Loucy (cell line): ENCODE data around the gene LMBR1.
A peak's percentile ranks its signal among the peaks of the same experiment; 100 is the strongest.

ENCODE experiments used
- H2AFZ ChIP-seq: fragments of 200-600 bp; sonication (generic); 2 replicates; pipeline ENCODE4 v1.6.0; 2016; ENCODE audit warnings: antibody characterized with exemption, mild to moderate bottlenecking, low read length, moderate library complexity
- H3F3A ChIP-seq: fragments of 200-600 bp; 2 replicates; pipeline ENCODE4 v1.6.0; 2016; ENCODE audit warnings: antibody characterized with exemption, low read depth, mild to moderate bottlenecking
- H3K27me3 ChIP-seq: fragments of 200-600 bp; sonication (generic); 2 replicates; pipeline ENCODE4 v1.6.1; 2014; ENCODE audit warnings: low read length, mild to moderate bottlenecking; ENCODE audit not compliant: insufficient read depth, poor library complexity, severe bottlenecking
- H3K36me3 ChIP-seq: fragments of 200-600 bp; sonication (generic); 2 replicates; pipeline ENCODE4 v1.6.1; 2016; ENCODE audit warnings: low read length; ENCODE audit not compliant: insufficient read depth
- H3K4me1 ChIP-seq: fragments of 200-600 bp; sonication (generic); 2 replicates; pipeline ENCODE4 v1.5.1; 2014; ENCODE audit warnings: low read length, mild to moderate bottlenecking; ENCODE audit not compliant: insufficient read depth, poor library complexity, severe bottlenecking
- H3K4me2 ChIP-seq: fragments of 200-600 bp; sonication (generic); 2 replicates; pipeline ENCODE4 v1.6.0; 2014; ENCODE audit warnings: antibody characterized with exemption, low read length, low read depth, mild to moderate bottlenecking; ENCODE audit not compliant: poor library complexity, severe bottlenecking
- H3K4me3 ChIP-seq: fragments of 200-600 bp; sonication (generic); 2 replicates; pipeline ENCODE4 v1.5.1; 2014; ENCODE audit warnings: low read length, mild to moderate bottlenecking, mixed read lengths; ENCODE audit not compliant: poor library complexity, severe bottlenecking
- H3K79me2 ChIP-seq: fragments of 200-600 bp; sonication (generic); 2 replicates; pipeline ENCODE4 v1.6.1; 2014; ENCODE audit warnings: low read length; ENCODE audit not compliant: insufficient read depth
- H3K9ac ChIP-seq: fragments of 200-600 bp; sonication (generic); 2 replicates; pipeline ENCODE4 v1.6.0; 2014; ENCODE audit warnings: mild to moderate bottlenecking, low read depth, low read length, moderate library complexity; ENCODE audit not compliant: poor library complexity, severe bottlenecking
- H3K9me2 ChIP-seq: fragments of 200-600 bp; sonication (generic); replicated peaks from 2 replicates; pipeline ENCODE4 v1.6.1; 2016; ENCODE audit warnings: low read depth, low read length, mixed read lengths
- H3K9me3 ChIP-seq: fragments of 200-600 bp; sonication (generic); 2 replicates; pipeline ENCODE4 v1.6.1; 2014; ENCODE audit warnings: mild to moderate bottlenecking, antibody characterized with exemption, low read length, low read depth; ENCODE audit not compliant: insufficient read depth
- H4K20me1 ChIP-seq: fragments of 200-600 bp; sonication (generic); 2 replicates; pipeline ENCODE4 v1.6.0; 2014; ENCODE audit warnings: antibody characterized with exemption, low read length, mild to moderate bottlenecking; ENCODE audit not compliant: insufficient read depth, poor library complexity, severe bottlenecking
- CTCF ChIP-seq: fragments of 200-600 bp; sonication (generic); conservative IDR thresholded peaks from 2 replicates; pipeline ENCODE4 v1.5.1; 2014; ENCODE audit warnings: mild to moderate bottlenecking, antibody characterized with exemption, low read length
- EZH2phosphoT487 ChIP-seq: fragments of 200-600 bp; IDR thresholded peaks from 2 replicates; pipeline ENCODE4 v1.6.1; 2018; ENCODE audit warnings: antibody characterized with exemption, mild to moderate bottlenecking, moderate library complexity, borderline replicate concordance

Gene LMBR1

DNA sequence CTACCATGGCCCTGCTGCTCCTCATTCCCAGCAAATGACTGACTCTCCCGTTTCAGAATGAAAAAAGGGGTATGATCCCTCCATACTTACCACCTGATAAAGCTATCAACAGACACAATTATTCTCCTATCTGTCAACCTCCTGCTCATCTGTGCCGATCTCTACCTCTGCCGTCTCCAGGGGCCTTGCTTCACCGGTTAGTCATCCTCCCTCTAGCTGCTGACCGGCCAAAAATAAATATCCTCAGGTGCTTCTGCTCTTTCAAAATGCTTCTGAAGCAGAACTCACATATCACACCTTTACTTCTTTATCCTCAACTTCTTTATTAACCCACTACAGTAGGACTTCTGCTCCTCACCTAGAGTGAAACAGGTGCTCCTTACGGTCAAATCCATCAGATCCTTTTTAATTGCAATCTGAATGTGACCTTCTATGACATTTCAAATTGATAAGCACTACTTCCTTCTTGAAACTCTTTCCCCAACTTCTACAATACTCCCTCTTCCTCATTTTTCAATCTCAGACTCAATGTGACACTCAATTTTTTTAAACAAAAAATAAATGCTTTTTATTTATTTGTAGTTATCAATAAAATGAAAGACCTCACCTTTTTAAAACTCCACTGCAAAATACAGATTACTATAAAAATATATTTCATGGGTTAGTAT is 63.2 kb downstream of the LMBR1 start:
- TF ChIP-seq EZH2phosphoT487 (no peak), CTCF (no peak)

GRCh38 chr7:156827587-156828203 is 65.3 kb downstream of the LMBR1 start:
- Histone ChIP-seq H4K20me1 (no peaks in the 10 kb centered on the region), H3K79me2 (no peaks in the 10 kb centered on the region), H3K9me2 (no peaks in the 10 kb centered on the region), H3K9me3 (no peaks in the 10 kb centered on the region), H3K9ac (no peak overlapping the region), H2AFZ (no peak overlapping the region), H3F3A (no peaks in the 10 kb centered on the region), H3K36me3 (peaks cover 29% of the 10 kb centered on the region; the same call in 1 of the 2 replicates), H3K4me1 (no peaks in the 10 kb centered on the region), H3K27me3 (no peaks in the 10 kb centered on the region), H3K4me2 (no peak overlapping the region), H3K4me3 (no peak overlapping the region)
- TF ChIP-seq CTCF = peak; percentile 58
- TF ChIP-seq EZH2phosphoT487 = no peak

More for the DNA sequence above, 63.2 kb downstream of the LMBR1 start:
- no peaks in the 10 kb centered on the region for H4K20me1 ChIP-seq
- H3K79me2 ChIP-seq = no peaks in the 10 kb centered on the region
- no peaks in the 10 kb centered on the region for H3K9me2 ChIP-seq
- no peaks in the 10 kb centered on the region for H3K27me3 ChIP-seq
- H3K4me1 ChIP-seq = no peaks in the 10 kb centered on the region
- no peak overlapping the region for H3K9ac ChIP-seq
- no peaks in the 10 kb centered on the region for H3F3A ChIP-seq
- H3K36me3 ChIP-seq = peaks cover 41% of the 10 kb centered on the region; the same call in 1 of the 2 replicates
- H3K4me3 ChIP-seq = no peak overlapping the region
- H3K9me3 ChIP-seq = no peaks in the 10 kb centered on the region
- H3K4me2 ChIP-seq = no peak overlapping the region
- H2AFZ ChIP-seq = no peak overlapping the region

- no peaks in the 10 kb centered on the region for H3K79me2 ChIP-seq
- no peak overlapping the region for H3K9ac ChIP-seq
- H4K20me1 ChIP-seq = no peaks in the 10 kb centered on the region
- no peaks in the 10 kb centered on the region for H3K4me1 ChIP-seq
- no peak overlapping the region for H3K4me2 ChIP-seq
- H3F3A ChIP-seq = no peaks in the 10 kb centered on the region
- H3K4me3 ChIP-seq = no peak overlapping the region
- no peak overlapping the region for H2AFZ ChIP-seq
- TF ChIP-seq EZH2phosphoT487 = no peak
- no peak for TF ChIP-seq CTCF
- H3K9me2 ChIP-seq = no peaks in the 10 kb centered on the region
- peaks cover 10% of the 10 kb centered on the region for H3K36me3 ChIP-seq
- no peaks in the 10 kb centered on the region for H3K9me3 ChIP-seq
- no peaks in the 10 kb centered on the region for H3K27me3 ChIP-seq
Measured at GRCh38 chr7:156823435-156823834, 69.5 kb downstream of the LMBR1 start.
